COLO829 (cell line): ENCODE data around the gene ELMO3.

Experiments used
- DNase-seq: peaks from one replicate; pipeline ENCODE4 v3.0.0; 2012; ENCODE audit warnings: low spot score

The ELMO3 gene

GRCh38 chr16:67183627-67184452 is 15.1 kb upstream of the ELMO3 start, which contains the start of gene MATCAP1:
TSS of gene MATCAP1 (minus strand) at chr16:67183963. CDS start at chr16:67180610, 3,353 bp downstream.
- DNase-seq: peak; percentile 98

GRCh38 chr16:67184453-67184994 is 14.4 kb upstream of the ELMO3 start:
- no peak for DNase-seq

- no peak for DNase-seq
These were observed 13.8 kb upstream of the ELMO3 start for GRCh38 chr16:67184995-67185650.

GRCh38 chr16:67185651-67186134 is 13.2 kb upstream of the ELMO3 start:
- DNase-seq: no peak

- no peak for DNase-seq
These were observed 12.4 kb upstream of the ELMO3 start for GRCh38 chr16:67186550-67186950.

GRCh38 chr16:67187175-67187890 is 11.6 kb upstream of the ELMO3 start:
- no peak for DNase-seq

GRCh38 chr16:67188323-67188722 is 10.6 kb upstream of the ELMO3 start:
- no peak for DNase-seq

- no peak for DNase-seq
These were observed 10.1 kb upstream of the ELMO3 start for GRCh38 chr16:67188798-67189197.

- DNase-seq: no peak
These were observed 8.9 kb upstream of the ELMO3 start, which contains the start of gene EXOC3L1 for GRCh38 chr16:67190041-67190440. TSS of gene EXOC3L1 (minus strand) at chr16:67190136. CDS start at chr16:67189676, 460 bp downstream.

GRCh38 chr16:67190448-67191399 is 8.2 kb upstream of the ELMO3 start:
- DNase-seq: no peak

GRCh38 chr16:67191411-67191994 is 7.4 kb upstream of the ELMO3 start:
- no peak for DNase-seq

- peak; percentile 89 for DNase-seq
These were observed 6.8 kb upstream of the ELMO3 start, which contains the start of gene E2F4 for GRCh38 chr16:67191995-67192681. TSS of gene E2F4 (plus strand) at chr16:67192155. CDS start at chr16:67192228, 73 bp downstream.

GRCh38 chr16:67192781-67193361 is 6.1 kb upstream of the ELMO3 start:
- no peak for DNase-seq

GRCh38 chr16:67193536-67193935 is 5.4 kb upstream of the ELMO3 start:
- DNase-seq: no peak

GRCh38 chr16:67194260-67194659 is 4.7 kb upstream of the ELMO3 start:
- no peak for DNase-seq

GRCh38 chr16:67195676-67196075 is 3.3 kb upstream of the ELMO3 start:
- DNase-seq: no peak

- no peak for DNase-seq
These were observed 2.0 kb upstream of the ELMO3 start for GRCh38 chr16:67196881-67197280.

GRCh38 chr16:67197704-67198103 is 1.2 kb upstream of the ELMO3 start:
- DNase-seq: no peak

- no peak for DNase-seq
These were observed 645 bp upstream of the ELMO3 start for GRCh38 chr16:67198238-67198734.
